Esophagus squamous epithelium (tissue), 4 donors: ENCODE data around the gene CRTC3.

ENCODE experiments used
- CTCF ChIP-seq, 6 experiments: fragments of 450-650 bp in 4 of 6; fragments of 200-600 bp in 2 of 6; sonication (generic) in 2 of 6; IDR thresholded peaks; one replicate each; pipeline ENCODE4 v1.5.1; 2016 to 2019; ENCODE audit warnings: antibody characterized with exemption in 6 of 6, mild to moderate bottlenecking in 4 of 6, moderate library complexity in 4 of 6
- POLR2A ChIP-seq, 4 donors: fragments of 450-650 bp; IDR thresholded peaks; one replicate each; pipeline ENCODE4 v1.6.1; 2017; ENCODE audit warnings: antibody characterized with exemption in 4 of 4, mild to moderate bottlenecking in 4 of 4, moderate library complexity in 3 of 4

GRCh38 chr15:90582553-90582952 lies 52.8 kb downstream of the CRTC3 start:
- TF ChIP-seq CTCF (IDR thresholded peaks at IDR 0.05): no peak
- no peak for TF ChIP-seq POLR2A (IDR thresholded peaks at IDR 0.05)
